Tibial nerve (tissue), 4 donors: ENCODE results near the gene KLHL5.

Experiments used
- CTCF ChIP-seq, 5 experiments: fragments of 200-600 bp in 3 of 5; fragments of 450-650 bp in 2 of 5; sonication (generic) in 3 of 5; IDR thresholded peaks; one replicate each; pipeline ENCODE4 v1.5.1; 2016 to 2019; ENCODE audit warnings: antibody characterized with exemption in 5 of 5, mild to moderate bottlenecking in 3 of 5, moderate library complexity in 2 of 5
- EP300 ChIP-seq, 2 donors: sonication (generic); formaldehyde crosslinking; IDR thresholded peaks; one replicate each; pipeline ENCODE4 v1.6.1; 2017; ENCODE audit warnings: antibody characterized with exemption in 2 of 2, mild to moderate bottlenecking in 1 of 2

- TF ChIP-seq CTCF (IDR thresholded peaks at IDR 0.05), result no peak
- no peak for TF ChIP-seq EP300 (IDR thresholded peaks at IDR 0.05)
Observed at GRCh38 chr4:39042366-39042765, 19.7 kb upstream of the KLHL5 start.
